Measurements from ENCODE around the gene RSBN1L.

DNA sequence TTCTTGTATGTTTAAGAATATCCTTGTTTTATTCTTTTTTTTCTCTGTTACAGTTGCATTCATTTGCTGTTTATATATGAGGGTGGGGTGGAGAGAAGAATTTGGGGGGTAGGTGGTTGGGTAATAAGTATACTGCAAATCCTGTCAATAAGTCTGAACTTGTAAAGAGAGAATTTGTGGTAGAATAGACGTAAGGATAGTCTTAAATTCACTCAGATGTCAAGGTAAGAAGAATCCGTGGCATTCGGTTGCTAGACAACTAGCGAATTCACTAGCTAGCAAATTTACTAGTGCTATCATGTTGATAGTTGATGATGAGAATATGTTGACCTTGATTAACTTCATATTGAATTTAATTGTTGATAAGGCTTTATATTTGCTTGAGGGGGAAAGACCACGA, 40.7 kb downstream of the RSBN1L start:
- TF ChIP-seq, protein P1, sequence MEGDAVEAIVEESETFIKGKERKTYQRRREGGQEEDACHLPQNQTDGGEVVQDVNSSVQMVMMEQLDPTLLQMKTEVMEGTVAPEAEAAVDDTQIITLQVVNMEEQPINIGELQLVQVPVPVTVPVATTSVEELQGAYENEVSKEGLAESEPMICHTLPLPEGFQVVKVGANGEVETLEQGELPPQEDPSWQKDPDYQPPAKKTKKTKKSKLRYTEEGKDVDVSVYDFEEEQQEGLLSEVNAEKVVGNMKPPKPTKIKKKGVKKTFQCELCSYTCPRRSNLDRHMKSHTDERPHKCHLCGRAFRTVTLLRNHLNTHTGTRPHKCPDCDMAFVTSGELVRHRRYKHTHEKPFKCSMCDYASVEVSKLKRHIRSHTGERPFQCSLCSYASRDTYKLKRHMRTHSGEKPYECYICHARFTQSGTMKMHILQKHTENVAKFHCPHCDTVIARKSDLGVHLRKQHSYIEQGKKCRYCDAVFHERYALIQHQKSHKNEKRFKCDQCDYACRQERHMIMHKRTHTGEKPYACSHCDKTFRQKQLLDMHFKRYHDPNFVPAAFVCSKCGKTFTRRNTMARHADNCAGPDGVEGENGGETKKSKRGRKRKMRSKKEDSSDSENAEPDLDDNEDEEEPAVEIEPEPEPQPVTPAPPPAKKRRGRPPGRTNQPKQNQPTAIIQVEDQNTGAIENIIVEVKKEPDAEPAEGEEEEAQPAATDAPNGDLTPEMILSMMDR (IDR thresholded peaks at IDR 0.05): no peak
- no peak for TF ChIP-seq POLR2A (IDR thresholded peaks at IDR 0.05)
